BJ (cell line): ENCODE data around the gene SFSWAP. TPM values are rescaled to one million over a fixed set of nuclear protein-coding genes. Genes with fewer than 3 reads are reported as not detected.

Experiments
- CTCF ChIA-PET: fragments of 350-600 bp; formaldehyde crosslinking; extraction: SDS; loops from one replicate; lab custom pipeline; 2021; ENCODE audit warnings: antibody characterized with exemption, inconsistent platforms; lab: Yijun Ruan, JAX
- POLR2A ChIA-PET: fragments of 300-600 bp; sonication (Branson Sonifier 250); formaldehyde crosslinking; extraction: SDS; loops from one replicate; lab custom pipeline; 2021; ENCODE audit warnings: antibody characterized with exemption; lab: Charles Lee
- DNase-seq: peaks from one replicate; pipeline ENCODE4 v3.0.0-alpha.2; 2011; ENCODE audit warnings: low read depth
- H3K27me3 ChIP-seq: 2 replicates; pipeline ENCODE4 v1.6.0; 2011; ENCODE audit warnings: low read length; ENCODE audit not compliant: control insufficient read depth, insufficient read depth
- H3K36me3 ChIP-seq: 2 replicates; pipeline ENCODE4 v1.5.1; 2011; ENCODE audit warnings: low read length; ENCODE audit not compliant: control insufficient read depth, insufficient read depth
- H3K4me3 ChIP-seq: 2 replicates; pipeline ENCODE4 v1.5.1; 2011; ENCODE audit warnings: low read depth, mild to moderate bottlenecking, control low read depth, low read length
- polyA plus RNA-seq: library from polyadenylated mRNA; depleted of rRNA; stranded (reverse); fragments of >200 nt; gene quantifications from 2 replicates; pipeline ENCODE4 v1.2.3, GENCODE V29; 2011; rRNA removed
- small RNA-seq: library from RNA; depleted of rRNA; stranded (forward); fragments of <200 nt; gene quantifications from one replicate; pipeline ENCODE3, GENCODE V24; 2012; ENCODE audit warnings: low replicate concordance, low read depth; ENCODE audit not compliant: insufficient read length
- TF ChIP-seq, protein P1 (sequence below): IDR thresholded peaks from 2 replicates; pipeline ENCODE4 v1.5.1; 2011; ENCODE audit warnings: low read depth, mild to moderate bottlenecking, control low read depth, inconsistent platforms, low read length, moderate library complexity; ENCODE audit not compliant: insufficient read depth

The SFSWAP gene
- polyA plus RNA-seq, 1 experiment, result 11.7 TPM

DNA sequence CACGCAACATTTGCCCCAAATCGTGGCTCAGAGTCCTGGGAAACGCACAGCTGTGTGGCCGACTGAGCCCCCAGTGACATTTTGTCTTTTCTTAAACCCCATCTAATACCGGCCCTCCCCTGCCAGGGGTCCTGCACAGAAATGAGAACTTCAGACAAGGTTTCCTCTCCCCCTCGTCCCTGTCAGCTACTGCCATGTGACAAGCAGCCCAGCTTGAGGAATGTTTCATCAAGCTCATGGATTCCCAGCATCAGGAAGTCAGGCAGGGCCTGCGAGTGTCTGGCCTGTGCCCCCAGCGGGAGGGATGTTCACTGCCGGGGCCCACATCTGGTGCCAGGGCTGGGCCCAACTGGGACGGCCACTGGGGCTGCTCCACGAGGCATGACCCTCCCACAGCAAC, 133.2 kb downstream of the SFSWAP start:
- H3K27me3 ChIP-seq, result no peaks in the 10 kb centered on the region
- H3K36me3 ChIP-seq, result peaks cover 21% of the 10 kb centered on the region
- no peak overlapping the region for H3K4me3 ChIP-seq
- ChIA-PET POLR2A (no interaction called here), CTCF (interaction anchor here (0.6 kb wide), 3 partner anchors 53 to 824 kb away, joined by 3 to 4 read pairs (median 3); no protein-coding TSS in a partner anchor)
- TF ChIP-seq, protein P1, sequence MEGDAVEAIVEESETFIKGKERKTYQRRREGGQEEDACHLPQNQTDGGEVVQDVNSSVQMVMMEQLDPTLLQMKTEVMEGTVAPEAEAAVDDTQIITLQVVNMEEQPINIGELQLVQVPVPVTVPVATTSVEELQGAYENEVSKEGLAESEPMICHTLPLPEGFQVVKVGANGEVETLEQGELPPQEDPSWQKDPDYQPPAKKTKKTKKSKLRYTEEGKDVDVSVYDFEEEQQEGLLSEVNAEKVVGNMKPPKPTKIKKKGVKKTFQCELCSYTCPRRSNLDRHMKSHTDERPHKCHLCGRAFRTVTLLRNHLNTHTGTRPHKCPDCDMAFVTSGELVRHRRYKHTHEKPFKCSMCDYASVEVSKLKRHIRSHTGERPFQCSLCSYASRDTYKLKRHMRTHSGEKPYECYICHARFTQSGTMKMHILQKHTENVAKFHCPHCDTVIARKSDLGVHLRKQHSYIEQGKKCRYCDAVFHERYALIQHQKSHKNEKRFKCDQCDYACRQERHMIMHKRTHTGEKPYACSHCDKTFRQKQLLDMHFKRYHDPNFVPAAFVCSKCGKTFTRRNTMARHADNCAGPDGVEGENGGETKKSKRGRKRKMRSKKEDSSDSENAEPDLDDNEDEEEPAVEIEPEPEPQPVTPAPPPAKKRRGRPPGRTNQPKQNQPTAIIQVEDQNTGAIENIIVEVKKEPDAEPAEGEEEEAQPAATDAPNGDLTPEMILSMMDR, result no peak
- DNase-seq, result no peak

DNA sequence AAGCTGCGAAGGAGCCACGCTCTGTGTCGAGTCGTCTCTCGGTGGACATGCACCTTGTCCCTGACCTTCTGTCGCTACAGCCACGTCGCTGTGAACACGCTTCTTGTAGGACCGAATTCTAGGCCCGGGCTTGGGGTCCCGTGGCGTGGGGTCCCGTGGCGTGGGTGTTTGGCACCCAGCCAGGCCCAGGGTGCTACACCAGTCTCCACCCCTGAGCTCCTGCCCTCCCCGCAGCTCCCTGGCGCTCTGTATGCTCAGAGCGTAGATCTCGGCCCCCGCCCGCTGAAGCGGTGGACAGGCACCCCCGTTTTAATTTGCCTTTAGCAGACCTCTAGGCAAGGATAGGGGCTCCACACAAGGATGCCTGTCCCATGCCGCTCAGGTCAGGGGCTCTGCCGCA, 133.8 kb downstream of the SFSWAP start:
- CTCF ChIA-PET, result interaction anchor here (0.6 to 1.5 kb wide), 3 partner anchors 9 to 825 kb away, joined by 3 to 4 read pairs (median 3); no protein-coding TSS in a partner anchor
- TF ChIP-seq, protein P1, result no peak
- POLR2A ChIA-PET, result no interaction called here
- DNase-seq, result no peak
- Histone ChIP-seq H3K27me3 (no peaks in the 10 kb centered on the region), H3K4me3 (no peak overlapping the region), H3K36me3 (peaks cover 21% of the 10 kb centered on the region)

DNA sequence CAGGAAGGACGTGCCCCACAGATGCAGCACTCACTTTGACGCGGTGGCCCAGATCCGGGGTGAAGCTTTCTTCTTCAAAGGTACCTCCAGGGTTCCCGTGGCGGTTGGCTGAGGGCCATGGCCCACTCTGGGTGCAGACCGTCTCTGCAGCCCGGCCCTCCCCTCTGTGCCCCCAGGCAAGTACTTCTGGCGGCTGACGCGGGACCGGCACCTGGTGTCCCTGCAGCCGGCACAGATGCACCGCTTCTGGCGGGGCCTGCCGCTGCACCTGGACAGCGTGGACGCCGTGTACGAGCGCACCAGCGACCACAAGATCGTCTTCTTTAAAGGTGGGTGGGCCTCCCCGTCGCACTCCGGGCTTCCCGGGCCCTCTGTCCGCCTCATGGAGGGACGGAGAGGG, 134.2 kb downstream of the SFSWAP start:
- ChIA-PET POLR2A (no interaction called here), CTCF (interaction anchor here (1.5 kb wide), 1 partner anchor 10 kb away, joined by 4 read pairs; no protein-coding TSS in a partner anchor)
- DNase-seq, result no peak
- TF ChIP-seq, protein P1, result no peak
- H3K36me3 ChIP-seq, result peaks cover 23% of the 10 kb centered on the region
- no peaks in the 10 kb centered on the region for H3K27me3 ChIP-seq
- no peak overlapping the region for H3K4me3 ChIP-seq

- peaks cover 15% of the 10 kb centered on the region for H3K36me3 ChIP-seq
- no peak for DNase-seq
- H3K4me3 ChIP-seq, result no peak overlapping the region
- ChIA-PET POLR2A (no interaction called here), CTCF (no interaction called here)
- TF ChIP-seq, protein P1, result no peak
- H3K27me3 ChIP-seq, result no peaks in the 10 kb centered on the region
Measured at GRCh38 chr12:131847456-131847855, 136.6 kb downstream of the SFSWAP start.

GRCh38 chr12:131848753-131849152, 137.9 kb downstream of the SFSWAP start:
- peaks cover 15% of the 10 kb centered on the region for H3K36me3 ChIP-seq
- H3K4me3 ChIP-seq, result no peak overlapping the region
- ChIA-PET POLR2A (no interaction called here), CTCF (no interaction called here)
- TF ChIP-seq, protein P1, result no peak
- DNase-seq, result no peak
- no peaks in the 10 kb centered on the region for H3K27me3 ChIP-seq

Small RNA genes within 50 kb of the gene (small RNA-seq; reads per million reads assigned to genes)
- not detected for gene RNA5SP377
- gene RNA5SP378, result not detected
- gene RNU6-1017P, result not detected

Other genes with a start within 250 kb of the SFSWAP start
- gene MMP17, start 117.3 kb downstream of the SFSWAP start, polyA plus RNA-seq, result 12.7 and 13.7 TPM in 2 replicates
- 7.8 and 13.7 TPM in 2 replicates for gene ULK1, start 183.5 kb downstream of the SFSWAP start, polyA plus RNA-seq
- 15.7 and 21.2 TPM in 2 replicates for gene PUS1, start 218.2 kb downstream of the SFSWAP start, polyA plus RNA-seq
- gene EP400, start 238.9 kb downstream of the SFSWAP start, polyA plus RNA-seq, result 2.5 and 3.2 TPM in 2 replicates